Measurements from ENCODE around the gene ASB8.
"Not testable (repeated sequence)": the region's sequence is repeated elsewhere in the genome, so short reads cannot be mapped to it uniquely, and the experiment has no call there.

Gene ASB8

GRCh38 chr12:48131517-48131916, 25.8 kb downstream of the ASB8 start:
- DNase-seq = no peak

- no peak for DNase-seq
These were observed 27.9 kb downstream of the ASB8 start for GRCh38 chr12:48129376-48129775.

GRCh38 chr12:48128800-48129199, 28.5 kb downstream of the ASB8 start:
- no peak for DNase-seq

- DNase-seq = no peak
These were observed 30.2 kb downstream of the ASB8 start for GRCh38 chr12:48126953-48127630.

- DNase-seq = no peak
These were observed 31.3 kb downstream of the ASB8 start for GRCh38 chr12:48125985-48126384.

GRCh38 chr12:48125542-48125941, 31.8 kb downstream of the ASB8 start:
- not testable (repeated sequence) for DNase-seq

- DNase-seq = no peak
These were observed 34.1 kb downstream of the ASB8 start for GRCh38 chr12:48123169-48123568.

GRCh38 chr12:48122065-48122834, 35.1 kb downstream of the ASB8 start:
- DNase-seq = no peak

- DNase-seq = no peak
These were observed 35.8 kb downstream of the ASB8 start for GRCh38 chr12:48121522-48121921.

- no peak for DNase-seq
These were observed 37.5 kb downstream of the ASB8 start for GRCh38 chr12:48119834-48120195.

- peak; percentile 88 for DNase-seq
These were observed 38.1 kb downstream of the ASB8 start, which contains the start of gene PFKM for GRCh38 chr12:48119078-48119833. Gene PFKM (plus strand): TSS chr12:48119364. CDS start chr12:48122775, 3,411 bp downstream.

GRCh38 chr12:48118284-48118871, 38.9 kb downstream of the ASB8 start:
- DNase-seq = no peak

- no peak for DNase-seq
These were observed 41.4 kb downstream of the ASB8 start for GRCh38 chr12:48115957-48116356.

GRCh38 chr12:48111312-48111693, 46.0 kb downstream of the ASB8 start:
- DNase-seq = not testable (repeated sequence)

- DNase-seq = no peak
These were observed 46.5 kb downstream of the ASB8 start for GRCh38 chr12:48110691-48111311.

- no peak for DNase-seq
These were observed 47.9 kb downstream of the ASB8 start for GRCh38 chr12:48109424-48109823.

GRCh38 chr12:48106681-48107613, 50.4 kb downstream of the ASB8 start:
- no peak for DNase-seq

- DNase-seq = peak; percentile 88
These were observed 51.2 kb downstream of the ASB8 start, which contains the start of gene SENP1 for GRCh38 chr12:48105867-48106680. Gene SENP1 (minus strand): TSS chr12:48106079. CDS start chr12:48101472, 4,607 bp downstream.

- DNase-seq = no peak
These were observed 51.9 kb downstream of the ASB8 start for GRCh38 chr12:48105321-48105866.

GRCh38 chr12:48104531-48104930, 52.8 kb downstream of the ASB8 start:
- DNase-seq = no peak

Measured in fibroblast of skin of right quadriceps (primary cell).